GM18951 (cell line): ENCODE results near the gene DAPK3.
"Not testable (repeated sequence)": the region's sequence is repeated elsewhere in the genome, so short reads cannot be mapped to it uniquely, and the experiment has no call there.

Source experiments
- POLR2A ChIP-seq: IDR thresholded peaks from 4 replicates; pipeline ENCODE4 v1.6.1; 2011; ENCODE audit warnings: mild to moderate bottlenecking; ENCODE audit not compliant: insufficient read length, insufficient read depth; ENCODE audit errors: extremely low read depth
- in situ Hi-C: fragments of 300-500 bp; cut with MboI; formaldehyde crosslinking; loops from one replicate; pipeline ENCODE4 v1.12.0; 2022; ENCODE audit warnings: low sequenced_read_pairs, mixed read lengths, inconsistent platforms; ENCODE audit not compliant: unreplicated experiment

DAPK3 gene

DNA sequence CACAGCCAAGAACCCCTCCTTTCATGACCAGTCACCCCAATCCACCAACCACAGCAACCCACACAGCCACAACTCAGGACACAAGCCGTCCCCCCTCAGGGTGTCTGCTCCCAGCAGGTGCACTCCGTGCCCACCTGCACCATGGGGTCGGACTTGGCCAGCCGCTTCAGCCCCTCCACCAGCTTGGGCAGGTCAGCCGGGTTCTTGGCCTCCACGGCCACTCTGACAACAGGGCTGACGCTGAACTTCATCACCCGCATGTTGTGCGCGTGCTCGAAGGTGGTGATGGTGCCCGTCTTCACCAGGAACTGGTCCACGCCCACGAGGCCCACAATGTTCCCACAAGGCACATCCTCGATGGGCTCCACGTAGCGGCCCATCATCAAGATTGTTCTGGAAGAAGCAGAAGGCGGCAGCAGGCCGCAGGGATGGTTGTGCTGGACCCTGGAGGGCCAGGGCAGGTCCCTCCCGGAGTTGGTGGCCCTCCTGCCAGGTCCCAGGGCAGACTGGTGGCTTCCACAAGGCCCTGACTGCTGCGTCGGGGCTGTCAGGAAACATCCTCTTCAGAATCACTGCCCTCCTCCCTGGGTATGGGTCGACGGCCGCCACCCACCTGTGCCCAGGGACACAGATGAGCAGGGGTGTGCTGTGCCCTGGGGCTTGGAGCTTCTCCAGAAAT is 8.9 kb upstream of the DAPK3 start:
- in situ Hi-C loops = no loop called here
- TF ChIP-seq POLR2A = peak; percentile 37

DNA sequence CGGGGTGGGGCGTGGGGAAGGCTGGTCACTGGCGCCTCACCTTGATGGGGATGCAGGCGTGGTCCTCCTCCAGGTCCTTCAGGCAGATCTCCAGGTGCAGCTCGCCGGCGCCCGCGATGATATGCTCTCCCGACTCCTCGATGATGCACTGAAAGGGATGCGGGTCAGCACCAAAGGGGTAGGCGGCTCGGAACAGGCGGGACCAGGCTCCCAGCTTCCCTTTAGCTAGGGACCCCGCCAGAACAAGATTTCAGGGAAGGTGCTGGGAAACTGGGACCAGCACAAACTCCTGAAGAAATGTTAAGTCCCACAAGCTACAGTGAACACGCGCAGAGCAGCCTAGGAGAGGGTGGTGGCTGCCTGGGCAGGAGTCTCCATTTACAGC is 8.4 kb upstream of the DAPK3 start:
- in situ Hi-C loops = no loop called here

DNA sequence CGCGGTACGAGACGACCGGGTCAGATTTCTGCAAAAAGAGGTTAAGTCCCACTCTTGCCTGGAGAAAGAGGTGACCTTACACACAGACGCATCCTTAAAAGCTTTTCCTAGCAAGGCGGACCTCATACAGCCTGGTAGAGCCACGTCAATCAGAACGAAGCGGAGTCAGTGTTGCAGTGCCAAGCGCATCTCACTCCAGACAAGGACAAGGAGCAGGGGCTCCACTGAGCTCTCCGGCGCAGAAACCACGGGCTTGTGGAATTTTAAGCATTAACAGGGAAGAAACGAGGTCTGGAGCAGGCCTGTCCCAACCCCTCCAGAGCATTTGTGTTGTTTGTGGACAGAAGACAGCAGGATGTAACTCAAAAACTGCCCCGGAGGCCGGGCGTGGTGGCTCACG is 7.2 kb upstream of the DAPK3 start:
- no peak for TF ChIP-seq POLR2A
- in situ Hi-C loops = no loop called here

More for the DNA sequence above, 8.4 kb upstream of the DAPK3 start:
- no peak for TF ChIP-seq POLR2A

DNA sequence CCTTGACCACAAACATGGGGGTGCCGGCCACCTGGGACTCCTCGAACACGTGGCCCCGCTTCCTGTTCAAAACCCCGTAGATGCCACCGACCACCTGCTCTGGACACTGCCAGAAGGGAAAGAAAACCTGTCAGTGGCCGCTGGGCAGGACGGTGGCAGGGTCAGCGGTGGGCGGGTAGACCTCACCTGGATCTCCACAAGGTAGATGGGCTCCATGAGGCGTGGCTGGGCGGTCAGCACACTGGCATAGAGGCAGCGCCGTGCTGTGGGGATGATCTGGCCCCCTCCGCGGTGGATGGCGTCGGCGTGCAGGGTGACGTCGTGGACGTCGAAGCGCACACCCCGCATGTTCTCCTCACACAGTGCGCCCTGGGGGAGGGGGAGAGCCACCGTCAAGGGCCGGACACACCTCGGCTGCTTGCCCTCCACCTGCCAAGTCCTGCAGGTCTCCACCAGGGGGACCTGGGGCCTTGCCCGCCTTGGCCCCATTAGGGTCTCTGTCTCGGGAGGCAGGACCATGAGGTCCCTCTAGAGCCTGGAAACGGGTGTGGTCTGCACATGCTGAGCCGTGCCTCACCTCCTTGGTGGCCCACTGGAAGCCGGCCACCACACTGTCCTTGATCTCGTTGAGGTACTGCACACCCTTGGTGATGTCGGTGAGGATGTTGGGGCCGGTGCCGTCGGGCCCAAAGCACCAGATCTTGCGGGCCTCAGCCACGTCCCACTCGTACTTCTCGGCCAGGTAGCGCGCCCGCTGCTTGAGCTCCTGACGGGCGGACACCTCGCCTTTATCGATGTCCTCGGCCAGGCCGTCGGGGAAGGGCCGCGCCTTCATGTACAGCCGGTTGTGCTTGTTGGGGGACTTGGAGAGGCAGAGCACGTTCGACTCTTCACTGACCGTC is 6.6 kb upstream of the DAPK3 start:
- TF ChIP-seq POLR2A = peak; percentile 46
- in situ Hi-C loops = no loop called here

DNA sequence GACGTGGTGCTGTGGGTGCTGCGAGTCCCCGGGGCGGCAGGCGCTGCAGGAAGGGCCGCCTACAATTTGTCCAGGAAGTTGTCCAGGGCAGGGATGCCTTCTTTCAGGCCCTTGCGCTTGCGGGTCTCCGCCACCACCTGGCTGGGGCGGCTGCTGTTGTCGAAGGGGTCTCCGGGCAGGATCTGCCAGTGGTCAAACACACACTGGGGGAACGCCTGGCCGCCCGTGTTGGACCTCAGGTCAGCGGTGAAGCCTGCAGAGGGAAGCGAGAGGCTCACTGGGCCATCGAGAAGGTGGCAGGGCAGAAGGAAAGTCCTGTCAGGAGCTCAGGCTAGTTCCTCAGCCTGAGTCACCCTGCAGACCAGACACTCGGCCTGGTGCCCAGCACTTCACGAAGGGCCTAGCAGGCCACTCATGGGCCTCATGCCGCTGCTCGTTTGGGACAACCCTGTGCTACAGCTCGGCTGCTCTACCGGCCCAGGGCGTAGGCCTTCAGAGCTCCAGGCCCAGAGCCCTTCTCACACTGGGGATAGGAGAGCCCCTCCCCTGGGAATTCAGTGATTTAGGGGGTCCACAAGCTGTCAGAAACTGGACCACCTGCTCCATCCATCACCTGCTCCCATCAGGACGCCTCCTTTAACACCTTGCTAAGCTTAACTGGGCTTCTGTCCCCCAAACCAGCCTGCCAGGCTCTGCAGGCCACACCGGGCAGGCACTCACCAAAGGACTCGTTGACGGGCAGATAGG is 5.8 kb upstream of the DAPK3 start:
- in situ Hi-C loops = no loop called here
- peak; percentile 12 for TF ChIP-seq POLR2A

DNA sequence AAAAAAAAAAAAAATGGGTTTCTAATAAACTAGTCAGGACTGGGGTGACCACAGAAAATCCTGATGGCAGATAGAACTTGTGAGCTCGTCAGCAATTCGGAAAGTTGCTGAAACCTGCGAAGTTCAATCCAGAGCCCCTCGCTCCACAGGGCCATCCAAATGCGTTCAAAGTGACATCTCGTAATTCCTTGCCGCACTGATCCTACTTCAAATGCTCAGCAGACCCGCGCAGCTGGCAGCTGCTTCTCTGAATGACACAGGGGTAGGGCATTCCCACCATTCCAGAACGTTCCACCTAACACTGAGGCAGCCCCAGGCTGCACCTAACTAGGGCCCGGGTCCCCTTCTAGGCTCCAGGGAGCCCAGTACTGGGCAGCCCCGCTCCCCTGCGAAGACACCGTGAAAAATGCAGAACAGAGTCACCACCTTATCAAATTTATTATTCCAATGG is 4.8 kb upstream of the DAPK3 start:
- in situ Hi-C loops = no loop called here
- peak; percentile 39 for TF ChIP-seq POLR2A

DNA sequence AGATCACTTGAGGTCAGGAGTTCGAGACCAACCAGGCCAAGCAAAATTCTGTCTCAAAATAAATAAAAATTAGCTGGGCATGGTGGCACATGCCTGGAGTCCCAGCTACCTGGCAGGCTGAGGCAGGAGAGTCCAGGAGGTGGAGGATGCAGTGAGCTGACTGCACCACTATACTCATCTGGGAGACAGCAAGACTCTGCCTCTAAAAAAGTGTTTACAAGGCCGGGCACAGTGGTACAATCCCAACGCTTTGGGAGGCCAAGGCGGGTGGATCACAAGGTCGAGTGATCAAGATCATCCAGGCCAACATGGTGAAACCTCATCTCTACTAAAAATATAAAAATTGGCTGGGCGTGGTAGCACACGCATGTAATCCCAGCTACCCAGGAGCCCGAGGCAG is 4.2 kb upstream of the DAPK3 start:
- in situ Hi-C loops = no loop called here
- TF ChIP-seq POLR2A = no peak

DNA sequence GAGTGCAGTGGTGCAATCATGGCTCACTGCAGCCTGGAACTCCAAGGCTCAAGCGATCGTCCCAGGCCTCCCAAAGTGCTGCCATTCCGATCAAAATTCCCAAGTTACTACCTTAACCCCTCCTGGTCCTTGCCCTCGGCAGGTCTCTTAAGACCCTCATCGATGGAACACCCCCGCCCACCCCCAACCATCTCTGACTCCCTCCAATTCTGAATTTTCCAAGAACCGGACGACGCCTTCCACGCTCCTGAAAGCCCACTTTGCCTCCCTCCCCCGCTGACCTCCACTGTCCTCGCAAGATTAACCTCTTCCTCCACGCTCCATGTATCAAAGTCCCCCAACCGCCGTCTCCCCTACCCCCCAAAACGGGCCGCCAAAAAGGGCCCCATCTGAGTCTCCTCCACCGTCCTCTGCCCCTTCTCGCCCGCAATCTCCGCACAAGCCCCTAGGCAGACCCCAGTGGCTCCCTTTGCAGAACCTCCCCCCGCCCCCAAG is 539 bp downstream of the DAPK3 start:
- in situ Hi-C loops = no loop called here
- no peak for TF ChIP-seq POLR2A

DNA sequence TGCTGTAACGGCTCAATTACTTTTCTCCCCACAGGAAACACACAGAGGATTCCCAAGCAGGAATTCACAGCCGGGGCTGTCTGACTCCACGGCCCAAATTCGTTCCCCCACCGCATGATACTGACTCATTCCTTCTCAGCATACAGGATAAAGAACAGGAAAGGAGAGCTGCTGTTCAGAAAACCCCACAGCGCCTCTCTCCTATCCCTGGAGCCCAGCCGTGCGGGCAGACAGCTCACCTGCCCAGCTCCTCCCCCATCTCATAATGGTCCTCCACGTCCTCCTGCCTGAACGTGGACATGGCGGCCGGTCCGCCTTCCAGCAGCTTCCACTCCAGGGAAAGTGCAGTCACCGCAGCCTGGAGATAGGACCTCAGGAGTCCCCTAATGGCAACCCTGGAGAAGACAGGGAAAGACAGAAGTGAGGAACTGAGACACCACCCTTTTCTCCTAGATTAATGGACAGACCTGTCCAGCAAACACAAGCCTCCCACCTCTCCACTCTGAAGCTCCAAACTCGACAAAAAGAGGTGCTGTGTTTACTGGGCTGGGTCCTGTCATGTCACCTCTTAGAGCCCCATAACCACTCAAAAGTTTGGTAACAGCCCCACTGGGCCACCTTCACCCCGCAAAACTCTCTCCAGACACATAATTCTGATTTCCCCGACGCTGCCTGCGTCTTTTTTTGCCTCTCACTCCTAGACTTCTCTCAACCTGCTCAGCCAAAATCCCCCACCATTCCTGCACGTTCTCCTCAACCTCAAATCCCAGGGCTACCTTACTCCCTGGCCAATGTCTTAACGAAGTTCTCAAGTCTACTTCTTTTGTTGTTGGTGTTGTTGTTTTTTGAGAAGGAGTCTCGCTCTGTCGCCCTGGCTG is 1.2 kb downstream of the DAPK3 start:
- TF ChIP-seq POLR2A = no peak
- in situ Hi-C loops = no loop called here

DNA sequence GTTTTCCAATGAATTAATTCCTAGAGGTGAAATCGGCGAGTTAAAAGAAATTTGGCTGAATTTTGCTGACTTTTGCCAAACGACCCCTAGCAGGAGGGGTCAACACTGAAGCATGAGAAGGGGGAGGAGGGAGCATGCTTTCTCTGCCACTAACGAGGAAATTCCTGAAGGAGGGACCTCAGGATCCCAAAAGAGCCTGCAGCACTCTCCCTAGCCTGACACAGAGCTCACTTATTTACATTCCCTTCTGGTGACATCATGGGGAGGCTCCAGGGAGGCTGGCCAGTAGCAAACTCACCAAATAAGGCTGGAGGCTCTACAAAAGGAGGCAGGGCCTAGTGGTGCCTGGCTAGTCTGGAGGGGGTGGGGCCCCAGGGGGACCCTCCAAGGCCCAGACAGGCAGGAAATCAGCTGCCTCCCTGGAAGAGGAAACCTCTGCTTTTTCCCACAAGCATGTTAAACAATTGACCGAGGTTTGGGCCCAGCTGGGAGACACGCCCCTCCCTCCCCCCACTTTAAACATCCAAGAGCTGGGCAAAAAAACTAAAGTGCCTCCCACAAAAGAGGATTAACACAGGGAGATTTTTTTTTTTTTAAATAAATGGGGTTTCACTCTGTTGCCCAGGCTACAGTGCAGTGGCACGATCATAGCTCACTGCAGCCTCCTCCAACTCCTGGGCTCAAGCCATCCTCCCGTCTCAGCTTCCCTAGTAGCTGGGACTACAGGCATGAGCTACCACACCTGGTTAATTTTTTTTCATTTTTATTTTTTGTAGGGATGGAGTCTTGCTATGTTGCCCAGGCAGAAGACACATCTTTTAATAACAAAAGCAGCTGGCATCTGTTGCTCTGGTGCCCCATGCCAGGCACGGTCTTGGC is 2.1 kb downstream of the DAPK3 start:
- in situ Hi-C loops = no loop called here
- TF ChIP-seq POLR2A = no peak

DNA sequence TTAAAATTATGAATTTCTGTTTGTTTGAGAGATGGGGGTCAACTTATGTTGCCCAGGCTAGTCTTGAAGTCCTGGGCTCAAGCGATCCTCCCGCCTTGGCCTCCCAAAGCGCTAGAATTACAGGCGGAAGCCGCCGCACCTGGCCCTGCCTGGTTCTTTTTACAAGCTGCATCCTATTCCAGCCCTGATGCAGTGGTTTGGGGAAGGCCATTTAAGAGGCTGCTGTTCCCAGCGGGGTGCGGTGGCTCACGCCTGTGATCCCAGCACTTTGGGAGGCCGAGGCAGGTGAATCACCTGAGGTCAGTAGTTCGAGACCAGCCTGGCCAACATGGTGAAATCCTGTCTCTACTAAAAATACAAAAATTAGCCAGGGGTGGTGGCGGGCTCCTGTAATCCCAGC is 2.9 kb downstream of the DAPK3 start:
- in situ Hi-C loops = not testable (repeated sequence)
